GM18520 (cell line): Measurements from ENCODE around the gene STX7.

Experiments used
- ATAC-seq: cut with Tn5 transposase; IDR thresholded peaks from one replicate; pipeline ENCODE4 v1.9.1; 2021; ENCODE audit not compliant: unreplicated experiment

The STX7 gene

GRCh38 chr6:132414322-132414721 lies 98.6 kb downstream of the STX7 start:
- no peak for ATAC-seq

DNA sequence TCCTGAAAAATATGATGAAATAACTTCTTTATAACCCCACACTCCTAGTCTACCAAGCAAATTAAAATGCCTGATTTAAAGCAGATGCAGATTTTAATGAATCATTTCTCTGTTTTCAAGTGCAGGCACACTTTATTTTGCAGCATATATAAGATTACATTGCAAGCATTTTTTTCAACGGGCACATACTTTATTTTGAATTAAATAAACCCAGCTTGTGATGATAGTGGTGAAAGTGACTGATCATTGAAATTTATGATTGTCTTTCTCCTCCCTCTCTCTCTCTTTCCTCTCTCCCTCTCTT lies 99.5 kb downstream of the STX7 start:
- ATAC-seq = no peak

DNA sequence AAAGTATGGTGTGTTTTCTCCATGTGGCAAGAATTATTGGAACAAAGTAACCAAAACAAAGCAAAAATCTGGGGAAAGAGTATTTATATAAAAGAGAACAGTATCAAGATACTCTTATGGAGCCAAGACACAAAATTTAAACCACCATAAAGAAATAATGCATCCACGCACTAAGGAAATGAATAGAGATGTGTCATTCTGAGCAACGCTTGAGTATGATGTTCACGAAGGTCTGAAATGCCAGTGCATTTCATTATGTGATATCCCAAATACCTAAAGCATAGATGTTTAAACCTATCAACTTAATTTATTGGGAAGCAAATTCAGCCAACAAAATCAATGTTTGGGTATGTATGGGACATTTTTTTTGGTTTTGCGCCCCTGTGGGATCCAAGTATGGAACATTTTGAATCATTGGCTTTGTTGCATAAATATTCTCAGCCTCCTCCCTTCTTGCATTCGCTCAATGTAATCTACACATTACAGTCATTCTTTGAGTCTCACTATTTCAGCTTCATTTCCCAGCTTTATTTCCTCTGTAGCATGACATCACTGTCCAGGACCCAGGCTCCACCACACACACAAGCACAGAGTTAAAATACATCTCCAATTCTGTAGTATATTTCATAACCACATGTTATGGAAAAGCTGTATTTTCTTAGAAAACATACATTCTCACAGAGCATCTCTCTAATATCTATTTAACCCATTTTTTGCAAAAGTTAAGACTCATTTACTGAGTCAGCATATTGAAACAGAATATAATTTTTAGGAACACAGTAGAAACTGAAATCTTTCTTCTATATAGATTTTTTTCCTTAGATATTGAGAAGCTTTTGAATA lies 100.0 kb downstream of the STX7 start:
- ATAC-seq = no peak

DNA sequence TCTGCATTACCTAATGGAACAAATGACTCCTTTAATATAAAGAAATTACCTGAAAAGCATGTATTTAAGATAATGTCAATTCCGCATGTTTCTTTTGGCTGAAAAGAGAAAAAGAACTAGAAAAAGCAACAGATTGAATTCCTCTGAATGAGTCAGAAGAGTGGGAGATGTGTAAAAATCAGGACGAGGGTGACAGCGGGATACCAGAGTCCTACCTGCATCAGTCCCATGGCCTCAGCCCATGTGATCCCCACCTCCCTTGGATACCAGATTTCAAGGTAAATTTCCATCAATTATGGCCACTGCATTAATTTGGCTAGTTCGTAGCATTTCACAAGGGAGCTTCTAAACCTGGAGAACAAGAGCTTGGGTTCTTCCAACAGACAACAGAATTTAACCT lies 101.6 kb downstream of the STX7 start:
- no peak for ATAC-seq

DNA sequence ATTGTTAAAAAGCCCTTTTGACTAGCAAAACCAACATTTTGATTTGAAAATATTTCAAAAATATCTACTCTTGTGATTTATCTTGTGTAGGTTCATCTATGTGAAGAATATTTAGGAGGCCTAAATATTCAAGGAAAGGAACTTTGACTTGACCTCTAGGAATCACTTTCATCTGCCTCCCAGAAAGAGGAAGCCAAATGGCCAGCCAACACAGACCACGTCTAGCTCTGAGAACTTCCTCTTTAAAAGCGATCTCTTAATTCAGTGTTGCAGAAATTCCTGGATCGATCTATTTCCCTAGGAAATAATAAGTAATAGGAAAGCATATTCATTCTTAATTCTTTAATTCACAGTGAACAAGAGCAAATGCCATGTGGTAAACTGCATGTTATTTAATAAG lies 102.1 kb downstream of the STX7 start:
- ATAC-seq = no peak

GRCh38 chr6:132405143-132405915 lies 107.6 kb downstream of the STX7 start:
- peak; percentile 66 for ATAC-seq

DNA sequence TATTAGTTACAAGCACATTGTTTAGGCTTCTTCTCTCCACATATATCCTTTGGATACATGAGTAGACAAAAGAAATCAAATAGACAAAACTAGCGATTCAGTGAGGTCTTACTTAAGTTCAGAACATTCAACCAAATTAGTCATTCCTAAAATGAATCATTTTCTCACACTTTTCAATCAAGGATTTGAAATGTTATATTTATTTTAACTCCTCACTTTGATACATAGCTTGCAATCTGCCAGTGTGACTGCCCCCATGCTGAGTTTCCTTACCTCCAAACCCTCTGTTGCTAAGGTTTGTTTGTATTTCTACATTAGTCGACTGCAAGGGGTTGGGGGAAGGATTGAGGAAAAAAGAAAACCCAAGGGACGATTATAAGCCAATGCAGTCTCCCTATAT lies 108.2 kb downstream of the STX7 start:
- no peak for ATAC-seq

GRCh38 chr6:132404330-132404729 lies 108.6 kb downstream of the STX7 start:
- ATAC-seq = no peak

- no peak for ATAC-seq
Measured at GRCh38 chr6:132401618-132402285, 111.2 kb downstream of the STX7 start.

DNA sequence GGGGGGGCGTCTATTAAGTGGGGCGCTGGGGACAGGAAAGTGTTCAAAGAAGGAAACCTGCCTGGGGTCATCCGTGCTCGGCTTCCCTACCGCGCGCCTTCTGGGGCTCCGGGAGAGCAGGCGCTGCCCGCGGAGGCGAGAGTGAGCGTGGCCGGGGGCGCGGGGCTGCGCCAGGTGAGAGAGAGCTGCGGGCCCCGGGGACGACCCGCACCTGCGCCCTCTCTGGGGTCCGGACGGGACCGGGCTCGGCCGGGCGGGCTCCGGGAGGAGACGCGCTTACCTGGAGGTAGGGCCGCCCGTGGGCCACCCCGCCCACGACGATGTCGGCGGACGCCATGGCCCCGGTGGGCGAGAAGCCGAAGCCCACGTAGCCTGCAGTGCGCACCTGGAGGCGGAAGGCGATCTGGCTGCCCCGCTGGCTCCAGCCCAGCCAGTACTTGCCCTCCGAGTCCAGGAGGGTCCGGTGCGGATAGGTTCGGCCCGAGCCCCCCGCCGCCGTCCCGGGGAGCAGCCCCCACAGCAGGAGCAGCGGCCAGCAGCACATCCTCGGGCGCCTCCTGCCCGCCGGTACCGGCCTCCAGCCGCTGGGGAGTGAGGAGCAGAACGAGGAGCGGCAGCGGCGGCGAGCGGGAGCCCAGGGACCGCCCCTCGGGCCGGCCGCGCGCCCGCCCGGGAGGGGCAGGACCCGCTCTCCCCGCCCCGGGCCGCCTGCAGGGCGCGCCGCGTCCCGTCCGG lies 111.9 kb downstream of the STX7 start, which contains the start of gene MOXD1:
TSS of gene MOXD1 (minus strand) at position 593 of the 735 bp plus-strand sequence. CDS start at position 544, 49 bp downstream.
- peak; percentile 39 for ATAC-seq

GRCh38 chr6:132400555-132400882 lies 112.4 kb downstream of the STX7 start:
- ATAC-seq = no peak

- no peak for ATAC-seq
Measured at GRCh38 chr6:132399376-132400074, 113.4 kb downstream of the STX7 start.
